ENCODE measurements around the gene MOB3B.

MOB3B gene

GRCh38 chr9:27383524-27383923 is 146.1 kb downstream of the MOB3B start:
- no peak overlapping the region for H3K4me3 ChIP-seq (ENCODE audit: low read depth, low read length)
- TF ChIP-seq, protein P1, sequence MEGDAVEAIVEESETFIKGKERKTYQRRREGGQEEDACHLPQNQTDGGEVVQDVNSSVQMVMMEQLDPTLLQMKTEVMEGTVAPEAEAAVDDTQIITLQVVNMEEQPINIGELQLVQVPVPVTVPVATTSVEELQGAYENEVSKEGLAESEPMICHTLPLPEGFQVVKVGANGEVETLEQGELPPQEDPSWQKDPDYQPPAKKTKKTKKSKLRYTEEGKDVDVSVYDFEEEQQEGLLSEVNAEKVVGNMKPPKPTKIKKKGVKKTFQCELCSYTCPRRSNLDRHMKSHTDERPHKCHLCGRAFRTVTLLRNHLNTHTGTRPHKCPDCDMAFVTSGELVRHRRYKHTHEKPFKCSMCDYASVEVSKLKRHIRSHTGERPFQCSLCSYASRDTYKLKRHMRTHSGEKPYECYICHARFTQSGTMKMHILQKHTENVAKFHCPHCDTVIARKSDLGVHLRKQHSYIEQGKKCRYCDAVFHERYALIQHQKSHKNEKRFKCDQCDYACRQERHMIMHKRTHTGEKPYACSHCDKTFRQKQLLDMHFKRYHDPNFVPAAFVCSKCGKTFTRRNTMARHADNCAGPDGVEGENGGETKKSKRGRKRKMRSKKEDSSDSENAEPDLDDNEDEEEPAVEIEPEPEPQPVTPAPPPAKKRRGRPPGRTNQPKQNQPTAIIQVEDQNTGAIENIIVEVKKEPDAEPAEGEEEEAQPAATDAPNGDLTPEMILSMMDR (IDR thresholded peaks at IDR 0.05; ENCODE audit: low read depth, low read length): no peak

- TF ChIP-seq, protein P1 (IDR thresholded peaks at IDR 0.05; ENCODE audit: low read depth, low read length): no peak
- no peak overlapping the region for H3K4me3 ChIP-seq (ENCODE audit: low read depth, low read length)
Observed at GRCh38 chr9:27382975-27383374, 146.6 kb downstream of the MOB3B start.

- TF ChIP-seq, protein P1 (IDR thresholded peaks at IDR 0.05; ENCODE audit: low read depth, low read length): no peak
- no peak overlapping the region for H3K4me3 ChIP-seq (ENCODE audit: low read depth, low read length)
Observed at GRCh38 chr9:27382308-27382707, 147.3 kb downstream of the MOB3B start.

- TF ChIP-seq, protein P1 (IDR thresholded peaks at IDR 0.05; ENCODE audit: low read depth, low read length): no peak
Observed at GRCh38 chr9:27379311-27380251, 150.0 kb downstream of the MOB3B start.

DNA sequence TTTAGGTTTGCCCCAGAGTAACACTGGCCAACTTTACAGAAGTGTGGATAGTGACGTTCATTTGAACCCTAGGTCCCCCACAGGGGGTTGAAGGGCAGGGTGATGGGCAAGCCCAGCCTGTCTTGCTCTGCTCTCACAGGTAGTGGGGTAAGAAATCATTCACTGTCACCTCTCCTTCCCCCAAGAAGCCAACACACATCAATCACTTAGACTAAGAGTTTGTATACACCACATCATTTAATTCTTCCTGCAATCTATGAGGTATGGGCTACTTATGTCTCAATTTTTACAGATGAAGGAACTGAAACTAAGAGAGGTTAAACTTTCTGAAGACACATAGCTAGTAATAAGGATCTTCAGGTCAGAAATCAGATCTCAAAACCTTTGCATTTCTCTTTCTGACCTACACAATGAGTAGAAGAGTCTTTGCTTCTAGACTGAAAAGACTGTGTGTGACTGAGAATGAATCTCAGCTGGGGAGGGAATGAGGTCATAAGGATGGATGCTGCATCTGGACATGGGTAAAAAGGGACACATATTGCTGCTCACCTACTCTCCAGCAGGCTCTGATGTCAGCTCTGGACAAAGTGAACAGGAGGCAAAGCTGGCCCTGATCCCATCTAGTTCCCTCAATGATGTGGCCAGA is 151.7 kb downstream of the MOB3B start:
- TF ChIP-seq, protein P1 (IDR thresholded peaks at IDR 0.05; ENCODE audit: low read depth, low read length): no peak
- H3K4me3 ChIP-seq (ENCODE audit: low read depth, low read length): no peak overlapping the region

More at GRCh38 chr9:27379311-27380251, 150.0 kb downstream of the MOB3B start:
- H3K4me3 ChIP-seq (ENCODE audit: low read depth, low read length): no peak overlapping the region

GRCh38 chr9:27377147-27377807 is 152.3 kb downstream of the MOB3B start:
- TF ChIP-seq, protein P1 (IDR thresholded peaks at IDR 0.05; ENCODE audit: low read depth, low read length): no peak
- H3K4me3 ChIP-seq (ENCODE audit: low read depth, low read length): no peak overlapping the region

Measured in WI38 (cell line).